A172 (cell line): ENCODE measurements around the gene DOK4. TPM values are rescaled to one million over a fixed set of nuclear protein-coding genes. Genes with fewer than 3 reads are reported as not detected.

Experiments
- DNase-seq: peaks from one replicate; pipeline ENCODE4 v3.0.0-alpha.2; 2015; ENCODE audit warnings: low spot score
- total RNA-seq: library from RNA; depleted of rRNA; stranded (reverse); fragments of >200 nt; shearing (Covaris generic); gene quantifications from 2 replicates; pipeline ENCODE4 v1.2.3, GENCODE V29; 2014; rRNA removed

Gene DOK4
- total RNA-seq, result 61.3 and 78.6 TPM in 2 replicates

- peak; percentile 41 for DNase-seq
These were observed at the start of gene DOK4 for GRCh38 chr16:57485916-57486857. DOK4 (minus strand) TSS chr16:57486493; CDS start chr16:57479507, 6,986 bp downstream.

DNA sequence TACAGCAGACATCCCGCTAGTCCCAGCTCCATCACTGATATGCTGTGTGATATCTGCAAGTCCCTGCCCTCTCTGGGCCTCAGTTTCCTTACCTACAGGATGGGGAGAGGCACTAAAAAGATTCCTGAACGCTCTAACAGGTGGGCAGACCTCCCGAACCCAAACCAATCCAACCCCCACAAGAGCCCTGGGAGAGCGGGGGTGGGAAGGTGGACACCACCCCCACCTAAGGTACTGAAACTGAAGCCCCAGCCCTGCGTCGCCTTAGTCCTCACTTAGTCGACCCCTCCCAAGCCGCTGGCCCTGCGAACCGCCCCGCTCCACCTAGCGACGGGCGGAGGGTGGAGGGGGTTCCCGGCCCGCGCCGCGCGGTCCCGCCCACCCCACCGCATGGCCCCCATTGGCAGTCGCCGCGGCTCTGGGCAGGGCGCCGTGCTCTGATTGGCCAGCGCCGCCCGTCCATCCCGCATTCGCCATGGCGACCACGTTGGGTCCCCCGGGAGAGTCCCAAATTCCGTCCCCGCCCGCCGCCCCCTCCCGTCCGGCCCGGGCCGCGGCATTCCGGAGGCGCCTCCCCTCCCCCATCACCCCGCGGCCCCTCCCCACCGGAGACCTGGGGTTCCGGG lies 49.5 kb upstream of the DOK4 start:
- DNase-seq, result peak; percentile 80

DNA sequence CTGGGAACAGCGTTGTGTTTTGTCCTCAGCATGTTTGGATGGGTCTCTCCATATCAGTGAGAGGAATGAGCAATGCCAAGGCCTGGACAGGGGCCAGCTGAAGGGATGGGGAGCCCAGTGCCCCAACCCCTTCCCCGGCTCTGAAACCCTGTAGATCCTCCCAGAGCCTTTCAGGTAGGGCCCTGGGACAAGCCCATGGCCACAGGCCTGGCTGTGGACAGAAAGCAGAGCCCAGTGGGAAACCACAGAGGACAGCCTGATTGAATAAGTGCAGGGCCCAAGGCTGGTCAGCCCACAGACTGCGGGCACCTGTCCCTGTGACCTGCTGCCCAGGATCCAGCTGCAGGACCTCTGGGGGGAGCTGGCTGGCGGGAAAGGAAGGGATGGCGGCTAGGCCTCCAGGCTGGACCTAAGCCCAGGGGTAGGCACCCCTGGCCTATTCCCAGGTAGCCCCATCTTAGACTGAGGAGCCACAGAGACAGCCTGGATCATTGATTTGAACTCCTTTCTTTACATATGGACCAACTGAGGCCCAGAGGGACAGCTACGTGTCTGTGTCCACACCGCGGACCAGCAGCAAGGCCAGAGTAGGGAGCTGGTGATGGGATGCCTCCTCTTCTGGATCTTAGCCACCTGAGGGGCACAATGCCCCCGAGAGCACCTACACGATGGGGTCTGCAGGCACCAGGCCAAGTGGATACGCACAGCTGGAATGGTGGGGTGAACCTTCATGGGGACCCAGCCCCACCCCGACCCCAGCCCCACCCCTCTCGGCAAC lies 48.8 kb upstream of the DOK4 start:
- no peak for DNase-seq

DNA sequence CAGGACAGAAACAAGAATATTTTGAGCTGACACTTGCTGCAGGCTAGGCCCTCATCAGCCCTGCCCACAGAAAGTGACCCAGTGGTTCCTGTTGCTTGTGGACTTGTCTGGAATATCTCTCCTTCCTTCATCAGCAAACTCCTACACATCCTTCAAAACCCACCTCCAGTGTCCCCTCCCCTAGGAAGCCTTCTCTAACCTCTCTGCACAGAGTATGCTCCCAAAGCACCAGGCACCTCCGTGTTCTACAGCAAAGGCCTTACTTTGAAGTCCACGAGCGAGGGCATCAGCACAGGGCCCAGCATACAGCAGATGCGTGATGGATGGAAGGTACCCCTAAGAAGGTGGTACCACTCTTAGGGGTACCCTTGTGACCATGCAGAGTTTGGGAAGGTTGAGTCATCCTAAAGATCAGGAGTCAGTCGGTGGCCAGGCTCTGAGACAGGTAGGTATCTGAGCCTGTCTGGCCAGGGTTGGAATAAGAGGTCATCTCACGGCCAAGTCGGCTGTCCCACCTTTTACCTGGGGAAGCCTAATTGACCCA lies 48.1 kb upstream of the DOK4 start:
- no peak for DNase-seq

- no peak for DNase-seq
These were observed 47.4 kb upstream of the DOK4 start for GRCh38 chr16:57533431-57534336.

DNA sequence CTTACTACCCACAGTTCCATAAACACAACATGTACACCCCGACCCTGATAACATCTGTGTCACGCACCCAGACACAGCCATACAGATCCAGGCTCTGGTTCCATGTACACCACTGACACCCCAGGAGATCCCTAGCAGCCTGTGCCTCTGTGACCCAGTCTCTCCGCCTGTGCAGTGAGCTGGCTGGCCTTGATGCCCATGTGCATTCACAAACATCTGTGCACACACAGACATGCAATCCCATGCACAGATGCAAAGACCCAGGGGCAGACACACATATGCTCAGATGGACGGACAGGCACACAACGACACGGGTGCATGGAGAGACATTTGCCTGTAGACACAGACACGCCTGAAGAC lies 46.0 kb upstream of the DOK4 start:
- no peak for DNase-seq

- DNase-seq, result no peak
These were observed 45.5 kb upstream of the DOK4 start for GRCh38 chr16:57531635-57532265.

DNA sequence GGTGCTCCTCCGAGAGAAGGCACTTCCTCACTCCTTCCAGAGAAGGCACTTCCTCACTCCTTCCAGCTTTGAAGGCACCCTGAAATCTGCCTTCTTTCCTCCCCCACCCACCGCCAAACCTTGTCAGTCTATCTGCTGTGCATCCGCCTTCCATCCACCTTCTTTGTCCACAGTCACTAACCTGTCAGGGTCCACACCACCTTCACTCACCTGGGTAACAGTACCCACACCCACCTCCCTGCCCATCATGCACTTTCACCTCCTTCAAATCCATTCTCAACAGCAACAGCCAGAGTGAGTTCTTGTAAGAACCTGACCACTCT lies 44.9 kb upstream of the DOK4 start:
- no peak for DNase-seq

DNA sequence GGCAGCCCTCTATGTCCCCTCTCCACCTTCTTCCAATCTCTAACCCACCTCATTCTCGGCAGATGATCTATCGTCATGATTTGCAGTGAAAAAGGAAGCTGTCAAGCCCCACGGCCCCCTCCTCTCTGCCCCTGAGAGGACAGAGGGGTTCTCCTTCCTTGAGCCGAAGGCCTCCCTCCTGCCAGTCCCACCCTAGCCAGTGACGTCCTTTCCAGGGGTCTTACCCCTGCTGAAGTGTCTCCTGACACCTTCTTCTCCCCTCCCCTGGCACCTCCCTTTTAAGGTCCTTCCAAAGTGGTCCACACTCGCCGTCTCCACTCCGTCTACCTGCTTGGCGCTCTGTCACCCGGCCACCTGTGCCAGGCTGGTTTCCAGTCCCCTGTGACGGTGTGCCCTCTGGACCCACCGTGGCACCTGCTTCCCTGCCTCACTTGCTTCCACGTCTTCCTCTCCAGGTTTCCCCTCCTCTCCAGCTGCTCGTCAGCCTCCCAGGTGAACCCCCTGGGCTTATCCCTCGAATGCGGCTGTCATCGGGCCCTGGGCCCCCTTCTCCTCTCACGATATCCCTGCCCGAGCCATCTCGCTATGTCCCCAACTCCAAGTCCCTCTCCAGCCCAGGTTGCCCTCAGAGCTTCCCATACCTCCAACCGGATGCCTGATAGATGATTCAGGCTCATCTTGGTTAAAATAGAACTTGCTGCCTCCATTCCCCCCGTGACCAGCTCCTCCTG lies 44.4 kb upstream of the DOK4 start:
- DNase-seq, result no peak

DNA sequence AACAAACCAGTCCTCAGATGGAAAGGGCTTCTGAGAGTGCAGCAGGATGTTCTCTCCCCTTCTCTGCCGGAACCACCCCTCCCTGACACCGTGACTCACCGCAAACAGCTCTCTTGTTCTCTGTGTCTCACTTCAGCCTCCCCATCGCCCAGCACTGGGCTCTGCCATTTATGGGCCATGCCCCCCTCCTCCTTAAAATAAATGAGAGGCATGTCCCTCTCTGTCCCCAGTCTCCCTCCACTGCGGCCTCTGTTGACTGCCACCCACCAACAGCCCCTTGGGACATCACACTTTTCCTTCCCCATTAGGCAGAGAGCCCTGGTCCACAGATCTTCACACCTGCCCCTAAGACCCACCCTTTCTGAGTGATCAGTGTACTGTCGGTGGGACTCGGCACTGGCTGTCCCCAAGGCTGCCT lies 43.8 kb upstream of the DOK4 start:
- DNase-seq, result peak; percentile 84

DNA sequence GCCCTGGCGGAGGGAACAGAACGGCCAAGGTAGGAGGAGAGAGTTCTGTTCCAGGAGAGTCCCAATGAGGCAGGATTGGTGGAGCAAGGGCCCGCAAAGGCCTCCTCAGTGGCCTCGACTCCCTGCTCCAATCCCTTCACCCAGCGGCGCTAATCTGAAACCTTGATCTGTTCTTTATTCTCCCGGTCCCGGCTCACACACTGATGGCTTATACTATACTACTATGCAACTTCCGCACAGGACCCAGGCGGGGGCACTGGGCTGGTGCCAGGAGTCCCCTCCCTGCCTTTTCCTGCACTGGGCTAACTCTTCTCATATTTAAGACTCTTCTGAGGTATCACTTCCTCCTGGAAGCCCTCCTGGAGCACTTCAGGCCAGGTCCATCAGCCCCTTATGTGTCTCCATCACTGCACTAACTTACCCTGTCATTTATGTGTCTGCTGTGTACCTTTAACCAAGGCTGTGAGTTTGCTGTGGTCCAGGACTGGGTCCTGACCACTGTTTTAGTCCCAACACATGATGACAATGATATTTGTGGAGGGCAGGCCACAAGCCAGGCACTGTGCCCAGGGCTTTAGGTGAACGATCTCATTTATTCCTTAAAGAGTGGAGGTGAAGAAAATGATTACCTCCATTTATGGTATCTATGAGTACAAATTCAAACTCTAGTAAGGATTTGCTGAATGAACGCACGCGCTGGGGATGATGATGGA lies 43.3 kb upstream of the DOK4 start:
- no peak for DNase-seq

DNA sequence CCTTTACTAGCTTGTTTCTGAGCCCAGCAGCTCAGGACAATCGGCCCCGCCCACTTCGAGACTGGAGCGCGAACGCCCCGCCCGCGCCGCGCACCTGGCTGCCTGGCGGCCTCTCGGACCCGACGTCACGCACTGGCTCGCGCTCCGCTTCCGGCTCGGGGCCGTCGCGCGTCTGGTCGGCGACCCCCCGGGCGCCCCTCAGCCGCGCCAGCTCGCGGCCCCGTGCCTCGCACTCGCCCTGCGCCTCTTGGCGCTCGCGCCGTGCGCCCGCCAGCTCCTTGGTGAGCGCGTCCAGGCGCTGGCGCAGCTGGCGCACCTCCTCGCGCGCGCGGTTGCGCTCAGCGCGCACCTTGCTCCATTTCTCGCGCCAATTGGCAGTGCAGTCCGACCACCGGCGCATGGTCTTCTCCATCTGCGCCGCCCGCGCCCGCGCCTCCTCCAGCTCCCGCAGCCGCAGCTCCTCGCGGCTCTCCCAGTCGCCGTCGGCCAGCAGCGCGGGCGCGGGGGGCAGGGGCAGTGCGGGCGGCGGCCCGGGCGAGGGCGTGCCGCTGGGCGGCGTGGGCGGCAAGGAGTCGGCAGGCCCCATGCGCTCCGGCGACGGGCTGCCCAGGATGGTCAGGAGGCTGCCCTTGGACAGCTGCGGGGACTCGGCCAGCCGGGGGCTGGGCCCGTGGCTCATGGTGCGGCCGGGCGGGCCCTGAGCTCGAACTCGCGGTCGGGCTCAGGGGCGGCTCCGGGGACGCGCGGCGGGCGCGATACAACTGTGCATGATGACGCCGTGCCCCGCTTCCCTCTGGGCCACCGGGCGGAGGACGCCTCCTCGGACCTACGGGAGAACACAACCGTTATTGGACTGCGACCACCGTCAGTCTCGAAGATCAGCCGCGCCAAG lies 42.5 kb upstream of the DOK4 start:
- DNase-seq, result no peak

DNA sequence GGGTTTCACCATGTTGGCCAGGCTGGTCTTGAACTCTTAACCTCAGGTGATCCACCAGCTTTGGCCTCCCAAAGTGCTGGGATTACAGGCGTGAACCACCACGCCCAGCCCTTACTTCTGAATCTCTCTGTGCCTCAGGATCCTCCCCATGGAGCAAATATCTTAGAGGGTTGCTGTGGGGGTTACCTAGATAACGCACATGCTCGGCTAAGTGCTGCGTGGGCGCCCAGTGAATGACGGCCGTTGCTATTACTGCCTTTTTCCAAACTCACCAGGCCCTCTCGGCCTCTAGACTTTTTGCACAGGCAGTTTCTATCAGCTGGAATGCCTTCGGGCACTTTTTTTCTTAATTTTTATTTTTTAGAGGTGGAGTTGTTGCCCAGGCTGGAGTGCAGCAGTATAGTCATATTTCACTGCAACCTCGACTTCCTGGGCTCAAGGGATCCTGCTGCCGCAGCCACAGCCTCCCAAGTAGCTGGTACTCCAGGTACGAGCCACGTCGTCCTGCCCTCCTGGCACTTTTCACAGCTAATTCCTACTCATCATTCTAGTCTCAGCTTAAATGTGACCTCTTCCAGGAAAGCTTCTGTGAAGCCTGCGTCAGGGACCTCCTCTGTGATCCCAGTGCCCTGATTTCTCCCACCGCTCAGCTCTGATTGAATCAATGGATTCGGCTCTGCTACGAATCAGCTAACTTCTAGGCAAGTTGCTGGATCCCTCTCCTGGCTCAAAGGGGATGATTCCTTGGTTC lies 41.5 kb upstream of the DOK4 start:
- no peak for DNase-seq

- DNase-seq, result no peak
These were observed 40.7 kb upstream of the DOK4 start for GRCh38 chr16:57527027-57527426.

DNA sequence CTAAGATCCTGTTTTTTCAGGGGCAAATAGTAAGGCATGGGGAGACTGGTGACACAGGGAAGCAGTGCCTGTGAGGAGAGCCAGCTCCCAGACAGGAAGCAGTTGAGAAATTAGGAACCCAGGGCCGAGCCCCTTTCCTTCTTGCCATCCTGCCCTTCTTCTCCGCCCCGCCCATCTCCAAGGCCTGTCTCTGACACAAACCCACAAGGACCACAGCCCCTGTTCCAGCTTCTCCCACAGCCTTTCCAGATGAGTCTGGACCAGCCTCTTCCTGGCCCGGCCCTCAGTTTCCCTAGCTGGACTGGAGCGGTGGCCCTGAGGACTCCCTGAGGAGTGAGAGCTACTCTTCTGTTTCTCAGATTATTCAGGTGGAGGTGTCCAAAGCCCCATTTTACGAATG lies 40.2 kb upstream of the DOK4 start:
- no peak for DNase-seq

GRCh38 chr16:57525761-57526160 lies 39.5 kb upstream of the DOK4 start:
- DNase-seq, result no peak

DNA sequence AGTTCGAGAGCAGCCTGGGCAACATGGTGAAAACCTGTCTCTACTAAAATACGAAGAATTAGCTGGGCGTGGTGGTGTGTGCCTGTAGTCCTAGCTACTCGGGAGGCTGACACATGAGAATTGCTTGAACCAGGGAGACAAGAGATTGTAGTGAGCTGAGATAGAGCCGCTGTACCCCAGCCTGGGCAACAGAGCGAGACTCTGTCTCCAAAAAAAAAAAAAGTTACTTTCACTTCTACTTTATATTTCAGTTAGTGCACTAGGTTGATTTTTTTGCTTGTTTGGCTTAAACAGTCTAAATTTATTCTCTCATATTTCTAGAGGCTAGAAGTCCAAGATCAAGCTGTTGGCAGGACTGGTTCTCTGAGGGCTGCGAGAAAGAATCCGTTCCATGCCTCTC lies 36.7 kb upstream of the DOK4 start:
- no peak for DNase-seq
